Embryonic facial prominence (tissue), 1 donor: ENCODE data around the gene PAX1.

Source experiments
- DNase-seq: peaks from one replicate; pipeline ENCODE4 v3.0.0-alpha.2; 2016; ENCODE audit errors: extremely low spot score

PAX1 gene

GRCh38 chr20:21702553-21703470, 2.7 kb upstream of the PAX1 start:
- peak; percentile 78 for DNase-seq

- no peak for DNase-seq
These were observed 1.6 kb upstream of the PAX1 start for GRCh38 chr20:21703717-21704407.

DNA sequence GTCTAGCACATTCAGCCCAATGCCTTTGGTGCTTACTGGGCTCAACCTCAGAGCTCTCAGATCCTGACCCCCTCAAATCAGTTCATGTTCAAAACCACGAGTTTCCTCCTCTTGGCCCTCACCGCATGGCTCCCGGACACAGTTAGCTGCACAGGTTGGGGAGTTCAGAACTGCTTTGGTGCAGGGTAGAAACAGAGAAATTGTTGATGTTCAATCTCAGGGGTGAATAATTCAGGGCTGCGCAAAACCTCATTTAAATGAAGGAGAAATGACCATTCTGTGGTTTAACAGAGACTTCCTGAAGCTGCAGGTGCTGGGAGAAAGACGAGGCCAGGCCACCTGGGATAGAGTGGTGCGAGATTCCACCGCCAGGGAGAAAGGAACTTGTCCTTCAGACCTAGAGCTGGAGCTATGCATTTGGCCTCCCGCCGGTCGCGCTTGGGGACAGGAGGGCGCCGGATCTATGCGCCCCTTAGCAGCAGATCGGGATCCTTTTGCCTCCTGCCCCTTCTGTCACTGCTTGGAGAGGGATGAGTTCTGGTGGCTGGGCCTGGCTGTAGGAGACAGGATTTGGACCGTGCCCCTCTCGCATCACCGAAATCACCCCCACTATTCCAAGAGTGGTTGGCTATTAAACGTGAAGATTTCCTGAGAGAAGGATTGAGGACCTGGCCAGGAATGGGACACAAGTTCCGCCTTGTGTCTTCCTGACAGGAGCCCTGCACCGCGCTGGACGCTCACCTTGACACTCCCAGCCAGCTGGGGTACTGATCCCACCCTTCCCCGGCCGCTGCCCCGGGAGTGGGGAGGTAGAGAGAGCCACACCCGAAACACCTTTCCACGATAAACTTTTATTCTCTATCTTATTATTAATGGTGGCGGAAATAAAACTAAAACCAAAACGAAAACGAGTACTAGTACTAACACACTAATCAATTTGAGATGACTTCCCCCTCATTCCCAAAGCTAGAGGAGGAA, 767 bp upstream of the PAX1 start:
- no peak for DNase-seq

DNA sequence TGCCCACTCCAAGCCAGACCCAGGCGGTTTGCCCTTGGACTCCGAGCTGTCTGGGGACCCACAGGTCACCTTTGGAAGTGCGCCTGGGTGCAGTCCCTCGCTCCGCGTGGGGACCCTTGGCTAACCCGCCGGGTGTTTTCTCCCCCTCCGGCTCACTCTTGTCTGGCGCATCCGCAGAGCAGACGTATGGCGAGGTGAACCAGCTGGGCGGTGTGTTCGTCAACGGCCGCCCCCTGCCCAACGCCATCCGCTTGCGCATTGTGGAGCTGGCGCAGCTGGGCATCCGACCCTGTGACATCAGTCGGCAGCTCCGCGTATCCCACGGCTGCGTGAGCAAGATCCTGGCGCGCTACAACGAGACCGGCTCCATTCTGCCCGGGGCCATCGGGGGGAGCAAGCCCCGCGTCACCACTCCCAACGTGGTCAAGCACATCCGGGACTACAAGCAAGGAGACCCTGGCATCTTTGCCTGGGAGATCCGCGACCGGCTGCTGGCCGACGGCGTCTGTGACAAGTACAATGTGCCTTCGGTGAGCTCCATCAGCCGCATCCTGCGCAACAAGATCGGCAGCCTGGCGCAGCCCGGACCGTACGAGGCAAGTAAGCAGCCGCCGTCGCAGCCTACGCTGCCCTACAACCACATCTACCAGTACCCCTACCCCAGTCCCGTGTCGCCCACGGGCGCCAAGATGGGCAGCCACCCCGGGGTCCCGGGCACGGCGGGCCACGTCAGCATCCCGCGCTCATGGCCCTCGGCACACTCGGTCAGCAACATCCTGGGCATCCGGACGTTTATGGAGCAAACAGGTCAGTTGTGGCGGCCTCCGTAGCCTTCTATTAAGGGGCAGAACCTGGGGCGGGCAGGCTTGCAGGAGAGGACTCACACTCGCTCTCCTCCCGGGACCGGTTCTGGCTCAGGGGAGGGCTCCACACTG, 1.1 kb downstream of the PAX1 start:
- no peak for DNase-seq

- DNase-seq, result no peak
These were observed 1.8 kb downstream of the PAX1 start for GRCh38 chr20:21707267-21707666.

- DNase-seq, result no peak
These were observed 2.7 kb downstream of the PAX1 start for GRCh38 chr20:21707999-21708737.

DNA sequence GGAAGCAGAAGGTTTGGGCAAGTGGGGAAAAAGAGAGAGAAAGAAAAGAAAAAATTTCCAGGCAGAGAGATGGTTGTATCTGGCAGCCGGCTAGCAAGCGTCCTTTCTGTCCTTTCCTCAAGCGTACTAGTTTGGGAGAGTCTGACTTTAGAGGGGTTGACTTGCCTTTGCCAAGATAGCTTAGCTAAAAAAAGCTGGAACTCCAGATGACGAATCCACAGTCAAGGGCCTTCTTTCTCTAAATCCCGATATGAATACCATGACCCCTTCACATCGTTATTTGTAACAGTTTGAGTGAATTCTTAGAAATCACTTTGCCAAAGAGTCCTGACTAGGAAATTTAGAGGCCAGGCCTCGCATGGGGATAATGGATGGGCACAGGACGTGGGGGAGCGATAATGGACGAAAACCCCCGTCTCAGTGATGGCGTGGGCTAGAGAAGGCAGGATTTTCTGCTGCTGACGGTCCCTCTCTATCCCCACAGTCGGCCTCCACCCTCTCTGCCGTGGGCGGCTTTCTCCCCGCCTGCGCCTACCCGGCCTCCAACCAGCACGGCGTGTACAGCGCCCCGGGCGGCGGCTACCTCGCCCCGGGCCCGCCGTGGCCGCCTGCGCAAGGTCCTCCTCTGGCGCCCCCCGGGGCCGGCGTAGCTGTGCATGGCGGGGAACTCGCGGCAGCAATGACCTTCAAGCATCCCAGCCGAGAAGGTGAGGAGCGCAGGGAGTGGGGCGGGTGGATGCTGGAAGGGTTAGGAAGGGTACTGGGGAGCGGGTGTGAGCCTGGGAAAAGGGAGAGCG, 3.5 kb downstream of the PAX1 start:
- DNase-seq, result no peak

- no peak for DNase-seq
These were observed 4.1 kb downstream of the PAX1 start for GRCh38 chr20:21709535-21709904.

DNA sequence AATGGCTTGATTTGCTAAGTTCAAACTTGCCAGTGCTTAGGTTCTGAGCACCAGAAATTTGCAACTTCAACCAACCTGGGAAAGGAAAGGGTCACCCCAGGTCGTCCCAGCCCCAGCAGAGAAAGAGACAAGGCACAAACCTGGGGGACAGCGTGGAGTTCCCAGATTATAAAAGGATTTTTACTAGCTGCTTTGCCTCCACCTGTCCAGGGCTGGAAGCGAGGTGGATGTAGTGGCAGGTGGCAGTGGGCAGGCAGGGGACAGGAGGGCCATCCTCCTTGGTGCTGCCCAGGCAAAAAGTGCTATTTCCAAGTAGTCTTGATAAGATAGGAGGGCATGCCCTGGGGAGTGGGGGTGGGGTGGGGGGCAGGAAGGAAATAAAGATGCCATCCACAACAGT, 4.9 kb downstream of the PAX1 start:
- DNase-seq, result no peak

- DNase-seq, result no peak
These were observed 5.5 kb downstream of the PAX1 start for GRCh38 chr20:21710863-21711431.

- no peak for DNase-seq
These were observed 7.1 kb downstream of the PAX1 start for GRCh38 chr20:21712443-21713059.

- DNase-seq, result no peak
These were observed 8.0 kb downstream of the PAX1 start for GRCh38 chr20:21713470-21713869.

GRCh38 chr20:21713901-21714296, 8.4 kb downstream of the PAX1 start:
- DNase-seq, result no peak

DNA sequence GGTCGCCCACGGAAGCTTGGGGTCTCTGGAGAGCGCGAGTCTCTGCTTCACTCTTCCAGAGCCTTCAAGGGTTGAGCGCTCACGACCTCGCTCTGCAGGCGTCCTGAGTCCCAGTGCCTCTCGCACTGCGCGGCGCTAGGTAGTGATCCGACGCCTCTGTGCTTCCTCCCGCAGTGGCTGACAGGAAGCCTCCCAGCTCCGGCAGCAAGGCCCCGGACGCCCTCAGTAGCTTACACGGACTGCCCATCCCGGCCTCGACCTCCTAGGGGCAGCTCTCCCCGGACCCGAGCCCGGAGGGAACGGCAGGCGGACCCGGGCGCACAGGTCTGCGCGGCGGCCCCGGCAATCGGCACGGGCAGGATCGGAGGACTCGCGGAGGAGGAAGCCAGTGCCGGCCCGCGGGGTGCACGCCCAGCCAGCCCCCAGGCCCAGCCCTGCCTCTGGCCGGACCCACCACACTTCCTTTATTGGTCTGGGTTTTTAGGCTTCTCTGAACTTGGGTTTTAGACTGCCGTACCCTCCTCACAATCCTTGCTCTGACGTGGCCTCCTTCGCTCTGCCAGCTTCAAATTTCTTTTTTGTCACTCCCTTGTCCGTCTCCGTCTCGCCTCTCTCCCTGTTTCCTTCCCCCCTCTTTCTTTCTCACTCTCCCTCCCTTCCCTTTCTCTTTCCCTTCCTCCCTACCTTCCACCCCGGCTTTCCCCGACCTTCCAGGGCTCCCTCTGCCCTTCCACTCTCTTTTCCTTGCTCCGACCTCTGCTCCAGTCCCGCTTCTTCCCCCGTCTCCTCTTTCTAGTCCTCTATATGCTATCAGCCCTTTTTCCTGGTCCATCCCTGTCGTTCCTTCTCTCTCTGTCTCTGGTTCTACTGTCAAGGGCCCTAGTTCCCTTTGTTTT, 9.1 kb downstream of the PAX1 start:
- DNase-seq, result no peak

DNA sequence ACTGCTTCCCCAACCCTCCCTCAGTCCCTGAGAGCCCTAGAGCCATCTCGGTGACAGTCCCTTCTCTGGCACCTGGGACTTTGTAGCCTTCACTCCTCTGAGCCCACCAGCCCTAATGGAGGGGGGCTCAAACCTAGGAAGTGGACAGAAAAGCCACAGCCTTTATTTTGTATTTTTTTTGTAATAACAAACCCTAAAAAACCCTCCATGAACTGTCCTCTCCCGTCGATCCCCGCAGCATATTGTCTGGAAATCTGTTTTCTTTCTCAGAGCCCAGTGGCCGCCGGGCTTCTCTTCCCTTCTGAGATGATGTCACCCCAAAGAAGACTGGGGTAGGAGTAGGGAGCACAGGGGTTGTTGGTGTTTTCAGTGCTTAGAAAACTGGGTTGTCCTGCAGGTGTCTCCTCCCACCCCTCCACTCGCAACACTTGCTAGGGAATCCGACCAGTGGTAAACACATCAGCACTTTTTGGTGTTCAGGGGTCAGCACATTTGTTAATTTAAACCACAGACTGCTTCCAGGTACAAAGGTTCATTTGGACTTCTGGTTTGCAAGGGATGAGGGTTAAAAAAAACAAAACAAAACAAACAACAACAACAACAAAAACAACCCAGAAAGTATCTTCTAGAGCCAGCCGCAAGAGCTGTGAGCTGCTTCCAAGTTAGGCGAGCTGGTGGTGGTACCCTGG, 9.9 kb downstream of the PAX1 start:
- no peak for DNase-seq

DNA sequence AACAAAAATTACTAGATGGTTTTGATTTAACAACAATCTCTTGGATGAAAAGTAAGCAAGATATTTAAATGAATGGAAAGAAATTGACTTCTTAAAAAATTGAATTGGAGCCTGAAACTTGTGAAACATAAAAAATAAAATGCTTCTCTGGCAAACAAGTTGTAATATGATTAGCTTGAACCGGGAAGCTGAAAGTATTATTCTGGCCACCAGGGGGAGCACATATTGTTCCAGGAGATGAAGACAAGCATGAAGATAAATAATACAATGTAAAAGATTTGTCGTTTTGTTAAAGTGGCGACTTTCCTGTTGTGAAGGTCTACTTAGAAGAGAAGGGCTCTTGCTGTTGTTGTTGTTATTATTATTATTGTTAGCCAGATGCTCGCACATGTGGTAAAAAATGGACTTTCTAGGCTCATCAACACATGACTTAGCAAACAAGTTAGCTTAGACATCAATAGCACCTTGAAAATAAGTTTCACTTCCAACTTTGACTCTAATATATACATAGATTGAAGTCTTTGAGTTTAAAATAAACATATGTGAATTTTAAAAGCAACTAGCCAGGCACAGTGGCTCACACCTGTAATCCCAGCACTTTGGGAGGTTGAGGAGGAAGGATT, 14.2 kb downstream of the PAX1 start:
- DNase-seq, result peak; percentile 58
